ENCODE data around the gene FKBP1A.

The FKBP1A gene

GRCh38 chr20:1427457-1428054 is 34.7 kb upstream of the FKBP1A start (continued):
- TF ChIP-seq PRDM4 (tag by site-specific recombination; IDR thresholded peaks at IDR 0.05) (no peak), ZNF433 (tag by site-specific recombination; IDR thresholded peaks at IDR 0.05; ENCODE audit: low read depth) (no peak), ZFHX2 (tag by site-specific recombination; conservative IDR thresholded peaks at IDR 0.05) (no peak), ZBTB26 (tag by site-specific recombination; optimal IDR thresholded peaks at IDR 0.05) (no peak), SCRT1 (tag by site-specific recombination; IDR thresholded peaks at IDR 0.05; ENCODE audit: borderline replicate concordance) (peak; percentile 27; the same call in 1 of the 2 replicates), REST (tag by site-specific recombination; IDR thresholded peaks at IDR 0.05) (0 out of 2 replicates have a peak, but pooled peaks have one; percentile 14), ZNF843 (tag by site-specific recombination; IDR thresholded peaks at IDR 0.05) (no peak), ZBTB44 (tag by site-specific recombination; IDR thresholded peaks at IDR 0.05) (0 out of 2 replicates have a peak, but pooled peaks have one; percentile 6), PRDM2 (tag by site-specific recombination; IDR thresholded peaks at IDR 0.05; ENCODE audit: borderline replicate concordance) (no peak), ZNF280C (tag by site-specific recombination; IDR thresholded peaks at IDR 0.05) (no peak), ZBTB6 (tag by site-specific recombination; IDR thresholded peaks at IDR 0.05) (no peak), ZNF248 (tag by site-specific recombination; IDR thresholded peaks at IDR 0.05) (no peak), ZNF341 (tag by site-specific recombination; IDR thresholded peaks at IDR 0.05; ENCODE audit: low read depth) (peak; percentile 67), HOXA7 (CRISPR knock-in tag; IDR thresholded peaks at IDR 0.05; ENCODE audit: borderline replicate concordance) (no peak), ZNF138 (tag by site-specific recombination; IDR thresholded peaks at IDR 0.05; ENCODE audit: borderline replicate concordance) (no peak), ZEB2 (tag by site-specific recombination; IDR thresholded peaks at IDR 0.05) (no peak), IKZF3 (tag by site-specific recombination; IDR thresholded peaks at IDR 0.05) (peak; percentile 62; the same call in 1 of the 2 replicates), BCL11B (tag by site-specific recombination; IDR thresholded peaks at IDR 0.05; ENCODE audit: low read depth) (no peak), ZNF776 (tag by site-specific recombination; IDR thresholded peaks at IDR 0.05; ENCODE audit: borderline replicate concordance) (no peak), ZNF621 (tag by site-specific recombination; IDR thresholded peaks at IDR 0.05) (no peak)
